DOHH2 (cell line): ENCODE data around the gene IKZF3.

Source experiments
- H3F3A ChIP-seq: fragments of 200-600 bp; sonication (generic), shearing (Covaris generic); 2 replicates; pipeline ENCODE4 v1.6.0; 2016; ENCODE audit warnings: antibody characterized with exemption, mild to moderate bottlenecking; ENCODE audit not compliant: control insufficient read depth, insufficient read depth
- H3K27ac ChIP-seq: fragments of 200-600 bp; sonication (generic); 2 replicates; pipeline ENCODE4 v1.5.1; 2014; ENCODE audit warnings: low read depth, mild to moderate bottlenecking, low read length, moderate library complexity
- H3K27me3 ChIP-seq: fragments of 200-600 bp; sonication (generic); 2 replicates; pipeline ENCODE4 v1.6.1; 2014; ENCODE audit warnings: mild to moderate bottlenecking, low read length, mixed read lengths; ENCODE audit not compliant: control insufficient read depth
- H3K36me3 ChIP-seq: fragments of 200-600 bp; sonication (generic); 2 replicates; pipeline ENCODE4 v1.6.1; 2014; ENCODE audit warnings: mild to moderate bottlenecking, low read length, moderate library complexity, mixed read lengths; ENCODE audit not compliant: control insufficient read depth
- H3K4me1 ChIP-seq: fragments of 200-600 bp; sonication (generic); 2 replicates; pipeline ENCODE4 v1.6.1; 2014; ENCODE audit warnings: mild to moderate bottlenecking, low read length, mixed read lengths; ENCODE audit not compliant: control insufficient read depth
- H3K4me2 ChIP-seq: fragments of 200-600 bp; sonication (generic); 2 replicates; pipeline ENCODE4 v1.6.0; 2014; ENCODE audit warnings: mild to moderate bottlenecking, low read length, moderate library complexity
- H3K4me3 ChIP-seq: fragments of 200-600 bp; sonication (generic); 2 replicates; pipeline ENCODE4 v1.5.1; 2014; ENCODE audit warnings: mild to moderate bottlenecking, low read length, mixed read lengths
- H3K79me2 ChIP-seq: fragments of 200-600 bp; sonication (generic); 2 replicates; pipeline ENCODE4 v1.6.1; 2014; ENCODE audit warnings: mild to moderate bottlenecking, low read length, mixed read lengths; ENCODE audit not compliant: control insufficient read depth
- H3K9me2 ChIP-seq: fragments of 200-600 bp; sonication (generic); replicated peaks from 2 replicates; pipeline ENCODE4 v1.6.1; 2014; ENCODE audit warnings: mild to moderate bottlenecking, low read length, mixed read lengths; ENCODE audit not compliant: control insufficient read depth
- H3K9me3 ChIP-seq: fragments of 200-600 bp; sonication (generic); 2 replicates; pipeline ENCODE4 v1.6.1; 2014; ENCODE audit warnings: antibody characterized with exemption, low read length, mixed read lengths; ENCODE audit not compliant: control insufficient read depth, insufficient read depth
- H4K20me1 ChIP-seq: fragments of 200-600 bp; sonication (generic); 2 replicates; pipeline ENCODE4 v1.6.0; 2014; ENCODE audit warnings: low read depth, mild to moderate bottlenecking, antibody characterized with exemption, low read length, moderate library complexity; ENCODE audit not compliant: control insufficient read depth, insufficient read depth
- EZH2phosphoT487 ChIP-seq: fragments of 200-600 bp; sonication (generic); IDR thresholded peaks from 2 replicates; pipeline ENCODE4 v1.6.1; 2017; ENCODE audit warnings: borderline replicate concordance, mild to moderate bottlenecking, antibody characterized with exemption, low read length, moderate library complexity, mixed read lengths
- TF ChIP-seq, protein P1 (sequence below): fragments of 200-600 bp; sonication (generic); IDR thresholded peaks from one replicate; pipeline ENCODE4 v1.5.1; 2014; ENCODE audit warnings: antibody characterized with exemption, mild to moderate bottlenecking, low read depth, low read length; ENCODE audit not compliant: poor library complexity, severe bottlenecking

IKZF3 gene

GRCh38 chr17:39717660-39718059, 146.5 kb downstream of the IKZF3 start:
- no peak for TF ChIP-seq EZH2phosphoT487
- TF ChIP-seq, protein P1, sequence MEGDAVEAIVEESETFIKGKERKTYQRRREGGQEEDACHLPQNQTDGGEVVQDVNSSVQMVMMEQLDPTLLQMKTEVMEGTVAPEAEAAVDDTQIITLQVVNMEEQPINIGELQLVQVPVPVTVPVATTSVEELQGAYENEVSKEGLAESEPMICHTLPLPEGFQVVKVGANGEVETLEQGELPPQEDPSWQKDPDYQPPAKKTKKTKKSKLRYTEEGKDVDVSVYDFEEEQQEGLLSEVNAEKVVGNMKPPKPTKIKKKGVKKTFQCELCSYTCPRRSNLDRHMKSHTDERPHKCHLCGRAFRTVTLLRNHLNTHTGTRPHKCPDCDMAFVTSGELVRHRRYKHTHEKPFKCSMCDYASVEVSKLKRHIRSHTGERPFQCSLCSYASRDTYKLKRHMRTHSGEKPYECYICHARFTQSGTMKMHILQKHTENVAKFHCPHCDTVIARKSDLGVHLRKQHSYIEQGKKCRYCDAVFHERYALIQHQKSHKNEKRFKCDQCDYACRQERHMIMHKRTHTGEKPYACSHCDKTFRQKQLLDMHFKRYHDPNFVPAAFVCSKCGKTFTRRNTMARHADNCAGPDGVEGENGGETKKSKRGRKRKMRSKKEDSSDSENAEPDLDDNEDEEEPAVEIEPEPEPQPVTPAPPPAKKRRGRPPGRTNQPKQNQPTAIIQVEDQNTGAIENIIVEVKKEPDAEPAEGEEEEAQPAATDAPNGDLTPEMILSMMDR = no peak
- H3K79me2 ChIP-seq = no peaks in the 10 kb centered on the region
- no peaks in the 10 kb centered on the region for H3K27me3 ChIP-seq
- no peaks in the 10 kb centered on the region for H3F3A ChIP-seq
- H3K9me2 ChIP-seq = no peaks in the 10 kb centered on the region
- no peaks in the 10 kb centered on the region for H3K36me3 ChIP-seq
- H3K27ac ChIP-seq = no peak overlapping the region
- no peak overlapping the region for H3K4me3 ChIP-seq
- no peaks in the 10 kb centered on the region for H3K4me1 ChIP-seq
- H3K4me2 ChIP-seq = no peak overlapping the region
- H4K20me1 ChIP-seq = no peaks in the 10 kb centered on the region
- H3K9me3 ChIP-seq = no peaks in the 10 kb centered on the region

DNA sequence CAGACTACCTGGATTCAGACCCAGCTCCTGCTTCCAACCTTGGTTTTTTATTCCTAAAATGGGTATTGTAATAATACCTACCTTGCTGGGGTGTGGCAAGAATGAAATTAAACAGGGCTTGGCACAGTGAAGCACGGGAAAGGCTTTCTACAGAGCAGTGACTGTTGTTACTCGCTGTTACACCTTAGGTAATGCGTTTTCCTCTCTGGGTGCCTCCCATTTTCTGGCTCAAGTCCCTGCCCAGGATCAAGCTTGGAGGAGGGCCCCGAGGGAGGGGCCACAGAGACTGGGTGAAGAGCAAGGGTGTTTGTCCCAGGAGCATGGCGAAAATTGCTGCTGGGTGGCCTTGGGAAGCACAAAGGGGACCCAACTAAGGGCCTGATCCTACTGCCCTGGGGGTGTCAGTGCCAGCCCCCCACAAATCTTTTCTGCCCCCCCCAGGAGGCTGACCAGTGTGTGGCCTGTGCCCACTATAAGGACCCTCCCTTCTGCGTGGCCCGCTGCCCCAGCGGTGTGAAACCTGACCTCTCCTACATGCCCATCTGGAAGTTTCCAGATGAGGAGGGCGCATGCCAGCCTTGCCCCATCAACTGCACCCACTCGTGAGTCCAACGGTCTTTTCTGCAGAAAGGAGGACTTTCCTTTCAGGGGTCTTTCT, 147.1 kb downstream of the IKZF3 start:
- H3K27ac ChIP-seq = no peak overlapping the region
- H3K79me2 ChIP-seq = no peaks in the 10 kb centered on the region
- H3K4me2 ChIP-seq = no peak overlapping the region
- no peaks in the 10 kb centered on the region for H3F3A ChIP-seq
- no peaks in the 10 kb centered on the region for H4K20me1 ChIP-seq
- H3K9me3 ChIP-seq = no peaks in the 10 kb centered on the region
- no peaks in the 10 kb centered on the region for H3K36me3 ChIP-seq
- H3K4me1 ChIP-seq = no peaks in the 10 kb centered on the region
- H3K27me3 ChIP-seq = no peaks in the 10 kb centered on the region
- H3K4me3 ChIP-seq = no peak overlapping the region
- no peaks in the 10 kb centered on the region for H3K9me2 ChIP-seq
- TF ChIP-seq EZH2phosphoT487 = no peak
- TF ChIP-seq, protein P1 = no peak

- H3K27ac ChIP-seq = no peak overlapping the region
- no peaks in the 10 kb centered on the region for H3K79me2 ChIP-seq
- H3K36me3 ChIP-seq = no peaks in the 10 kb centered on the region
- no peaks in the 10 kb centered on the region for H3F3A ChIP-seq
- H4K20me1 ChIP-seq = no peaks in the 10 kb centered on the region
- H3K4me1 ChIP-seq = no peaks in the 10 kb centered on the region
- TF ChIP-seq, protein P1 = no peak
- TF ChIP-seq EZH2phosphoT487 = no peak
- H3K9me2 ChIP-seq = no peaks in the 10 kb centered on the region
- H3K27me3 ChIP-seq = no peaks in the 10 kb centered on the region
- H3K4me2 ChIP-seq = no peak overlapping the region
- H3K9me3 ChIP-seq = no peaks in the 10 kb centered on the region
- H3K4me3 ChIP-seq = no peak overlapping the region
These were observed 147.9 kb downstream of the IKZF3 start for GRCh38 chr17:39716073-39716818.
